Heart left ventricle (tissue), 13 donors: Measurements from ENCODE around the gene SZT2.

Experiments used
- CTCF ChIP-seq, 12 donors: fragments of 200-600 bp; sonication (generic) in 4 of 12; IDR thresholded peaks; one replicate each; pipeline versions ENCODE4 v1.5.0 to v1.8.0; 2018 to 2022; ENCODE audit warnings: antibody characterized with exemption in 12 of 12, mild to moderate bottlenecking in 5 of 12
- POLR2A ChIP-seq, 2 donors: fragments of 450-650 bp; IDR thresholded peaks; one replicate each; pipeline ENCODE4 v1.6.1; 2017; ENCODE audit warnings: antibody characterized with exemption in 2 of 2, mild to moderate bottlenecking in 2 of 2, moderate library complexity in 2 of 2
- donor health status: ischemic (EF 13 %, LVEDD 7.1; RV severe dilation, severe dysfunction).
- donor health status: DM: no; HTN: yes; CAD: no.
- donor health status: DM: no; HTN: no; CAD: no.
- donor health status: ischemic (EF 25% LVEDD 6.9; RV normal size, moderate dysfunction).
- donor health status: ischemic (EF 25% LVEDD 5.7; RV mildly dilated, moderate dysfunction).
- donor health status: ischemic (EF 35%, LVEDD 5.7; RV mildly dilated, moderate dysfunction).
- donor health status: nonischemic (EF 11% LVEDD 7.7; RV severe dilation, severe dysfunction).
- donor health status: DM: yes; HTN: yes; CAD: no.
- donor health status: PGD.
- donor health status: ischemic (EF 29% LVEDD 5.4; RV normal size, mild dysfunction).
- donor health status: nonischemic (EF 23%, LVEDD 6.1; RV moderate dilation, normal function).

GRCh38 chr1:43495204-43495603 is 105.5 kb downstream of the SZT2 start:
- TF ChIP-seq CTCF (IDR thresholded peaks at IDR 0.05) (no peak), POLR2A (IDR thresholded peaks at IDR 0.05) (no peak)
